ENCODE results near the gene RBFOX2. TPM values are rescaled to one million over a fixed set of nuclear protein-coding genes. Genes with fewer than 3 reads are reported as not detected.

Gene RBFOX2
- total and polyA plus RNA-seq, 2 donors (not counting 3 experiments of a cell fraction or from before 2014, with no cell fraction given), result 125 to 142 TPM

GRCh38 chr22:35734517-35734827 lies 294.2 kb downstream of the RBFOX2 start:
- BruUV-seq (replicated peaks), result no TSS peak
- intact Hi-C loops (cut with micrococcal nuclease), result loop anchor here (10.0 kb wide), 1 partner anchor 90 kb away; the partner anchor contains the start of gene APOL6
- POLR2A ChIA-PET, result no interaction called here

More at GRCh38 chr22:35734517-35734827, 294.2 kb downstream of the RBFOX2 start:
- Histone ChIP-seq H3K4me1 (ENCODE audit: control insufficient read depth, extremely low read depth, insufficient read depth, low read length) (no peaks in the 10 kb centered on the region), H3K9ac (replicated peaks; ENCODE audit: extremely low read depth, insufficient read depth, low read length) (no peak overlapping the region), H3K27me3 (ENCODE audit: control insufficient read depth in 2 of 2, insufficient read depth in 2 of 2, low read length in 2 of 2) (no peaks in the 10 kb centered on the region), H4K20me1 (replicated peaks; ENCODE audit: control insufficient read depth, extremely low read depth, insufficient read depth, low read length) (no peaks in the 10 kb centered on the region), H3K27ac (ENCODE audit: insufficient read depth, low read depth, low read length) (no peak overlapping the region), H2AFZ (ENCODE audit: low read depth, low read length) (no peak overlapping the region), H3K9me1 (replicated peaks; ENCODE audit: control insufficient read depth, extremely low read depth, insufficient read depth, low read length) (no peaks in the 10 kb centered on the region), H3K4me3 (replicated peaks in 1 of 3; ENCODE audit: insufficient read depth in 1 of 3, low read depth in 1 of 3, low read length in 3 of 3) (no peak overlapping the region), H3K4me2 (ENCODE audit: insufficient read depth, low read length) (no peak overlapping the region), H3K79me2 (ENCODE audit: control insufficient read depth, insufficient read depth, low read length) (no peaks in the 10 kb centered on the region), H3K9me3 (replicated peaks; ENCODE audit: control insufficient read depth, insufficient read depth, low read length) (no peaks in the 10 kb centered on the region), H3K36me3 (ENCODE audit: control insufficient read depth in 2 of 2, extremely low read depth in 1 of 2, insufficient read depth in 2 of 2, low read length in 2 of 2) (peaks cover 5 to 9% of the 10 kb centered on the region in 2 experiments)
- CTCF ChIA-PET, result no interaction called here
- dilution Hi-C loops (cut with MboI; ENCODE audit: extremely low pct_ligation_motif_present, low sequenced_read_pairs), result no loop called here
- FAIRE-seq, result no peak
- TF ChIP-seq POLR2AphosphoS5 (IDR thresholded peaks at IDR 0.05; ENCODE audit: insufficient read depth, low read depth, low read length), result no peak
- no peak for TF ChIP-seq POLR2A (IDR thresholded peaks at IDR 0.05; ENCODE audit: low read depth, low read length)
- no peak for TF ChIP-seq MYC (IDR thresholded peaks at IDR 0.05; ENCODE audit: low read depth, low read length)
- TF ChIP-seq, protein P1, sequence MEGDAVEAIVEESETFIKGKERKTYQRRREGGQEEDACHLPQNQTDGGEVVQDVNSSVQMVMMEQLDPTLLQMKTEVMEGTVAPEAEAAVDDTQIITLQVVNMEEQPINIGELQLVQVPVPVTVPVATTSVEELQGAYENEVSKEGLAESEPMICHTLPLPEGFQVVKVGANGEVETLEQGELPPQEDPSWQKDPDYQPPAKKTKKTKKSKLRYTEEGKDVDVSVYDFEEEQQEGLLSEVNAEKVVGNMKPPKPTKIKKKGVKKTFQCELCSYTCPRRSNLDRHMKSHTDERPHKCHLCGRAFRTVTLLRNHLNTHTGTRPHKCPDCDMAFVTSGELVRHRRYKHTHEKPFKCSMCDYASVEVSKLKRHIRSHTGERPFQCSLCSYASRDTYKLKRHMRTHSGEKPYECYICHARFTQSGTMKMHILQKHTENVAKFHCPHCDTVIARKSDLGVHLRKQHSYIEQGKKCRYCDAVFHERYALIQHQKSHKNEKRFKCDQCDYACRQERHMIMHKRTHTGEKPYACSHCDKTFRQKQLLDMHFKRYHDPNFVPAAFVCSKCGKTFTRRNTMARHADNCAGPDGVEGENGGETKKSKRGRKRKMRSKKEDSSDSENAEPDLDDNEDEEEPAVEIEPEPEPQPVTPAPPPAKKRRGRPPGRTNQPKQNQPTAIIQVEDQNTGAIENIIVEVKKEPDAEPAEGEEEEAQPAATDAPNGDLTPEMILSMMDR (IDR thresholded peaks at IDR 0.05; ENCODE audit: extremely low read depth in 1 of 2, insufficient read depth in 1 of 2, low read depth in 1 of 2, low read length in 2 of 2), result no peak
- no peak for TF ChIP-seq MAX (IDR thresholded peaks at IDR 0.05; ENCODE audit: insufficient read depth, insufficient read length)
- TF ChIP-seq FOS (IDR thresholded peaks at IDR 0.05; ENCODE audit: borderline replicate concordance, insufficient read depth, low read length), result no peak
- TF ChIP-seq GATA2 (IDR thresholded peaks at IDR 0.05; ENCODE audit: insufficient read depth, insufficient read length, low read depth, low read length), result no peak
- TF ChIP-seq EZH2 (IDR thresholded peaks at IDR 0.05; ENCODE audit: borderline replicate concordance, low read depth, low read length, severe bottlenecking), result no peak
- no peak for TF ChIP-seq JUN (IDR thresholded peaks at IDR 0.05; ENCODE audit: borderline replicate concordance, insufficient read depth, insufficient read length, low read depth)
- no peak for DNase-seq (ENCODE audit: low read depth, low spot score)
